GM12875 (cell line): ENCODE measurements around the gene ADGRG6.

Source experiments
- H3K4me3 ChIP-seq: one replicate; pipeline ENCODE4 v1.5.1; 2011; ENCODE audit warnings: low read depth, low read length, control low read depth
- TF ChIP-seq, protein P1 (sequence below): IDR thresholded peaks from 2 replicates; pipeline ENCODE4 v1.5.1; 2011; ENCODE audit warnings: low read depth, mild to moderate bottlenecking, control low read depth, inconsistent platforms, low read length, moderate library complexity, borderline replicate concordance; ENCODE audit not compliant: insufficient read depth

ADGRG6 gene

DNA sequence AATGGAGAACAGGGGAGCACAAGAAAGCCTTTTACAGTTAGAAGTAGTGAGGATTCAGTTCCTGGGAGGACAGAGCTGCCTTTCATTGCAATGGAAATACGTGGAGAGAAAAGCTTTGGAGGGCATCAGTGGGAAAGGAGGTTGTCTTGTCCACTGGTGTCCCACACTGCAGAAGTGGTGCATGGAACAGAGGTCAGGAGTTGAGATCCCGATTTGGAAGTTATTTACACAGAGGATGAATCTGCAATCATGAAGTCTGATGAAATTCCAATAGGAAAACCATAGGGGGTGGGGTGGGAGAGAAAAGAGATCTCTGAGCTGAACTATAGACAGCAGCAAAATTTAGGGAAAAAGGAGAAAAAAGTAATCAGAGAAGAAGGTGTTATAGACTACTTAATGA, 33.6 kb downstream of the ADGRG6 start:
- TF ChIP-seq, protein P1, sequence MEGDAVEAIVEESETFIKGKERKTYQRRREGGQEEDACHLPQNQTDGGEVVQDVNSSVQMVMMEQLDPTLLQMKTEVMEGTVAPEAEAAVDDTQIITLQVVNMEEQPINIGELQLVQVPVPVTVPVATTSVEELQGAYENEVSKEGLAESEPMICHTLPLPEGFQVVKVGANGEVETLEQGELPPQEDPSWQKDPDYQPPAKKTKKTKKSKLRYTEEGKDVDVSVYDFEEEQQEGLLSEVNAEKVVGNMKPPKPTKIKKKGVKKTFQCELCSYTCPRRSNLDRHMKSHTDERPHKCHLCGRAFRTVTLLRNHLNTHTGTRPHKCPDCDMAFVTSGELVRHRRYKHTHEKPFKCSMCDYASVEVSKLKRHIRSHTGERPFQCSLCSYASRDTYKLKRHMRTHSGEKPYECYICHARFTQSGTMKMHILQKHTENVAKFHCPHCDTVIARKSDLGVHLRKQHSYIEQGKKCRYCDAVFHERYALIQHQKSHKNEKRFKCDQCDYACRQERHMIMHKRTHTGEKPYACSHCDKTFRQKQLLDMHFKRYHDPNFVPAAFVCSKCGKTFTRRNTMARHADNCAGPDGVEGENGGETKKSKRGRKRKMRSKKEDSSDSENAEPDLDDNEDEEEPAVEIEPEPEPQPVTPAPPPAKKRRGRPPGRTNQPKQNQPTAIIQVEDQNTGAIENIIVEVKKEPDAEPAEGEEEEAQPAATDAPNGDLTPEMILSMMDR: no peak
- no peak overlapping the region for H3K4me3 ChIP-seq

GRCh38 chr6:142336183-142336582, 34.4 kb downstream of the ADGRG6 start:
- H3K4me3 ChIP-seq: no peak overlapping the region
- TF ChIP-seq, protein P1: no peak

- no peak overlapping the region for H3K4me3 ChIP-seq
- TF ChIP-seq, protein P1: no peak
These were observed 35.0 kb downstream of the ADGRG6 start for GRCh38 chr6:142336787-142337186.

- TF ChIP-seq, protein P1: no peak
- H3K4me3 ChIP-seq: no peak overlapping the region
These were observed 37.3 kb downstream of the ADGRG6 start for GRCh38 chr6:142339113-142339512.

DNA sequence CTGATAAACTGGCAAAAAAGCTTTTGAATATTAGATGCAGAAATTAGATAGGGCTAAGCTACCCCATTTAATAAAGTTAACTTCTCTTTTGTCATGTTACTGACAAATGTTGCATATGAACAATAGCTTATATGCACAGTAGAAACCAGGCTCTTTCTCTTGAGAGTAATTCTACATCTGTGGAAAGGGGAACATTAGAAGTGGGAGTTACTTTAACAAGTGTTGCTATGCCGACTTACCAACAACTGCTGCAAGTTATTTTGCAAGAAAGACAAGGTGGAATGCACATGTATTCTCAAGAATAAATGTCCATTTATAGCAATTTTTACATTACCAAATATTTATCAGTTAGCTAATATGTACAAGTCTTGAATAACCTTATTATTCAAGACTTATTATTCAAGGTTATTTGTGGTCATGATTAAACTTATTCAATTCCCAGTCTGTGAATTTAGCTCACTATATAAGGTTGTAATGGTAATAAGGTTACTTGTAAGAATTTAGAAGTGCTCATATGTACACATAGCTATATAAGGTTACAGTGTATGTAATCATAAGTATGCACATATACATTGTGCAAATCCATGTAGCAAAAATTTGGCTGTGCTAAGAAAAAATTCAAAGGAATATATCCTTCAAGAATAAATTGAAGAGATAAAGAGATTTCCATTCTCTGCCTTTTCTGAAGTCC, 38.3 kb downstream of the ADGRG6 start:
- H3K4me3 ChIP-seq: no peak overlapping the region
- TF ChIP-seq, protein P1: no peak

DNA sequence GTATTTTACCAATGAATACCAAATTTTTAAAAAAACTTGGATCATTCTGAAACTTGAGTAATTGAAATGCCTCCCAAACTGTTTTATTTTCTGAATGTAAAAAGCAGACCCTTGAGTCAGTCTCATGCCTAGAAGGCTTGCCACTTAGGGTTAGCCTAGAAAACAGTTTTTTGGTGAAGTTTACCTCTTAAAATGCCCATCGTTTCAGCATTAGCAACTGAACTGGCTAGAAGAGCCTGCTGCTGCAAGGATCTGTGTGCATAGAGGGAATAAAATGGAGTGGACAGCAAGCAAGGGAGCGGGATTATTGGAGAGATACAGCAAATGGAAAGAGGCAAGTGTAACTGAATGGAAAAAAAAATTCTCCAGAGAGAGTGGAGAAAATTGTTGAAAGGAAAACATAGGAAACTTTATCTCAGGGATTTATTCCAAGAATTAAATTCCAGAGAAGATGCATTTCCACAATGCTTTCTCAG, 40.1 kb downstream of the ADGRG6 start:
- TF ChIP-seq, protein P1: no peak
- H3K4me3 ChIP-seq: no peak overlapping the region

- H3K4me3 ChIP-seq: no peak overlapping the region
- TF ChIP-seq, protein P1: no peak
These were observed 41.2 kb downstream of the ADGRG6 start for GRCh38 chr6:142342986-142343385.
